H9 (cell line): ENCODE data around the gene PEX14. TPM values are rescaled to one million over a fixed set of nuclear protein-coding genes. Genes with fewer than 3 reads are reported as not detected.

ENCODE experiments used
- DNase-seq: peaks from one replicate; pipeline ENCODE4 v3.0.0-alpha.2; 2017
- H2AFZ ChIP-seq: one replicate; pipeline ENCODE4 v1.6.1; 2013; ENCODE audit warnings: mild to moderate bottlenecking, low read length, control low read depth, moderate library complexity
- H2AK5ac ChIP-seq: 2 replicates; pipeline ENCODE4 v1.6.1; 2013; ENCODE audit warnings: low read length, control low read depth, mixed read lengths; ENCODE audit not compliant: insufficient read length
- H2BK120ac ChIP-seq: one replicate; pipeline ENCODE4 v1.6.1; 2013; ENCODE audit warnings: low read depth, mild to moderate bottlenecking, low read length, control low read depth, inconsistent platforms; ENCODE audit not compliant: poor library complexity, severe bottlenecking
- H2BK12ac ChIP-seq: 2 replicates; pipeline ENCODE4 v1.6.1; 2013; ENCODE audit warnings: low read length, control low read depth, mixed read lengths, low read depth; ENCODE audit not compliant: insufficient read length
- H2BK15ac ChIP-seq: 2 replicates; pipeline ENCODE4 v1.6.1; 2013; ENCODE audit warnings: low read depth, low read length, control low read depth
- H2BK20ac ChIP-seq: one replicate; pipeline ENCODE4 v1.6.1; 2013; ENCODE audit warnings: low read depth, mild to moderate bottlenecking, low read length, control low read depth, inconsistent platforms; ENCODE audit not compliant: poor library complexity, severe bottlenecking
- H2BK5ac ChIP-seq: 2 replicates; pipeline ENCODE4 v1.6.1; 2013; ENCODE audit warnings: low read length, control low read depth, mixed read lengths; ENCODE audit not compliant: insufficient read length
- H3K14ac ChIP-seq: 2 replicates; pipeline ENCODE4 v1.6.1; 2013; ENCODE audit warnings: low read length, control low read depth; ENCODE audit not compliant: insufficient read depth
- H3K18ac ChIP-seq: 2 replicates; pipeline ENCODE4 v1.6.1; 2013; ENCODE audit warnings: low read depth, mild to moderate bottlenecking, mixed read lengths, low read length, control low read depth; ENCODE audit not compliant: insufficient read length
- H3K23ac ChIP-seq: 2 replicates; pipeline ENCODE4 v1.6.1; 2013; ENCODE audit warnings: low read length, control low read depth, mixed read lengths, low read depth; ENCODE audit not compliant: insufficient read length
- H3K23me2 ChIP-seq: 2 replicates; pipeline ENCODE4 v1.6.1; 2013; ENCODE audit warnings: low read depth, mild to moderate bottlenecking, mixed read lengths, low read length, control low read depth; ENCODE audit not compliant: insufficient read length, poor library complexity, severe bottlenecking
- H3K27ac ChIP-seq: 2 replicates; pipeline ENCODE4 v1.5.1; 2013; ENCODE audit warnings: low read length, control low read depth, mixed read lengths, low read depth; ENCODE audit not compliant: insufficient read length
- H3K27me3 ChIP-seq: 2 replicates; pipeline ENCODE4 v1.6.1; 2013; ENCODE audit warnings: low read length, control low read depth, inconsistent platforms; ENCODE audit not compliant: insufficient read depth
- H3K4ac ChIP-seq: 2 replicates; pipeline ENCODE4 v1.6.1; 2013; ENCODE audit warnings: low read depth, mild to moderate bottlenecking, control low read depth, inconsistent platforms, low read length, moderate library complexity
- H3K4me1 ChIP-seq: 2 replicates; pipeline ENCODE4 v1.6.1; 2013; ENCODE audit warnings: low read length, control low read depth, inconsistent platforms; ENCODE audit not compliant: insufficient read depth
- H3K4me2 ChIP-seq: 2 replicates; pipeline ENCODE4 v1.6.1; 2013; ENCODE audit warnings: low read length, control low read depth, mixed read lengths; ENCODE audit not compliant: insufficient read length, insufficient read depth
- H3K56ac ChIP-seq: 2 replicates; pipeline ENCODE4 v1.6.1; 2013; ENCODE audit warnings: low read depth, mild to moderate bottlenecking, mixed read lengths, low read length, control low read depth; ENCODE audit not compliant: insufficient read length
- H3K79me1 ChIP-seq: 2 replicates; pipeline ENCODE4 v1.6.1; 2013; ENCODE audit warnings: low read depth, mild to moderate bottlenecking, moderate library complexity, low read length, control low read depth, inconsistent platforms; ENCODE audit not compliant: insufficient read depth, poor library complexity, severe bottlenecking
- H3K79me2 ChIP-seq: 2 replicates; pipeline ENCODE4 v1.6.1; 2013; ENCODE audit warnings: low read length, control low read depth, inconsistent platforms; ENCODE audit not compliant: insufficient read depth
- H3K9ac ChIP-seq: 2 replicates; pipeline ENCODE4 v1.6.1; 2013; ENCODE audit warnings: low read length, control low read depth, mixed read lengths; ENCODE audit not compliant: insufficient read length; ENCODE audit errors: extremely low read depth
- H3K9me3 ChIP-seq: one replicate; pipeline ENCODE4 v1.6.1; 2013; ENCODE audit warnings: low read depth, low read length, inconsistent platforms; ENCODE audit not compliant: control insufficient read depth
- H3T11ph ChIP-seq: one replicate; pipeline ENCODE4 v1.6.1; 2013; ENCODE audit warnings: mild to moderate bottlenecking, low read length, control low read depth, inconsistent platforms
- H4K20me1 ChIP-seq: one replicate; pipeline ENCODE4 v1.6.1; 2013; ENCODE audit not compliant: control insufficient read depth, insufficient read length, insufficient read depth
- H4K5ac ChIP-seq: 2 replicates; pipeline ENCODE4 v1.6.1; 2013; ENCODE audit warnings: low read depth, mild to moderate bottlenecking, mixed read lengths, low read length, control low read depth; ENCODE audit not compliant: insufficient read length
- H4K8ac ChIP-seq: replicated peaks from 2 replicates; pipeline ENCODE4 v1.6.1; 2013; ENCODE audit warnings: low read length, control low read depth, mixed read lengths, low read depth; ENCODE audit not compliant: insufficient read length
- H4K91ac ChIP-seq: 2 replicates; pipeline ENCODE4 v1.6.1; 2013; ENCODE audit warnings: low read depth, mild to moderate bottlenecking, moderate library complexity, mixed read lengths, low read length, control low read depth; ENCODE audit not compliant: insufficient read length
- H3K27ac Mint-ChIP-seq, 3 experiments: 2 replicates in 2 of 3; 3 replicates in 1 of 3; pipeline ENCODE4 v1.8.0; 2020 to 2021; ENCODE audit warnings: mixed read lengths in 3 of 3, mild to moderate bottlenecking in 1 of 3, moderate library complexity in 1 of 3
- H3K27me3 Mint-ChIP-seq: 2 replicates; pipeline ENCODE4 v1.8.0; 2021; ENCODE audit warnings: low read depth, mild to moderate bottlenecking, moderate library complexity, mixed read lengths
- H3K36me3 Mint-ChIP-seq, 3 experiments: 2 replicates in 2 of 3; 3 replicates in 1 of 3; pipeline ENCODE4 v1.8.0; 2020 to 2021; ENCODE audit warnings: low read depth in 3 of 3, mixed read lengths in 3 of 3; ENCODE audit not compliant: insufficient read depth in 1 of 3
- H3K4me1 Mint-ChIP-seq, 2 experiments: 2 replicates each; pipeline ENCODE4 v1.8.0; 2020; ENCODE audit warnings: mixed read lengths in 2 of 2
- H3K4me3 Mint-ChIP-seq, 2 experiments: 2 replicates in 1 of 2; 3 replicates in 1 of 2; pipeline ENCODE4 v1.8.0; 2020 to 2021; ENCODE audit warnings: mild to moderate bottlenecking in 2 of 2, mixed read lengths in 2 of 2, moderate library complexity in 1 of 2
- H3K9me3 Mint-ChIP-seq, 2 experiments: 2 replicates in 1 of 2; 3 replicates in 1 of 2; pipeline ENCODE4 v1.8.0; 2020; ENCODE audit warnings: mild to moderate bottlenecking in 2 of 2, mixed read lengths in 2 of 2, moderate library complexity in 1 of 2
- CTCF ChIP-seq: fragments of 200-600 bp; sonication (generic); conservative IDR thresholded peaks from 3 replicates; pipeline ENCODE4 v1.8.0; 2021; ENCODE audit warnings: antibody characterized with exemption, mild to moderate bottlenecking
- WGBS: extraction: QIAGEN DNeasy Blood & Tissue Kit; methylation state at CpG from one replicate; pipeline ENCODE4 v1.1.7; 2013; ENCODE audit warnings: missing lambda C conversion rate, low lambda C conversion rate, mixed read lengths; ENCODE audit not compliant: insufficient read length; ENCODE audit errors: extremely low coverage; 5-methylcytosine and 5-hydroxymethylcytosine counted together
- total RNA-seq: library from RNA; stranded (reverse); gene quantifications from 2 replicates; pipeline ENCODE4 v1.2.1, GENCODE V29; 2021

Gene PEX14
- total RNA-seq, 1 experiment from 2014 or later: 23.9 TPM

- no peak overlapping the region for H3K23ac ChIP-seq
- H4K5ac ChIP-seq: no peak overlapping the region
- no peak overlapping the region for H3K56ac ChIP-seq
- H2AK5ac ChIP-seq: no peak overlapping the region
- Mint-ChIP-seq H3K27ac (peak overlapping the region in 2 of 3 experiments; percentile 24 to 75; a peak in 3 of 7 replicates), H3K36me3 (no peaks in the 10 kb centered on the region), H3K4me3 (peak overlapping the region in 1 of 2 experiments; percentile 16; a peak in 2 of 5 replicates), H3K4me1 (peaks cover 47 to 49% of the 10 kb centered on the region in 2 experiments), H3K27me3 (no peaks in the 10 kb centered on the region), H3K9me3 (no peaks in the 10 kb centered on the region)
- H2AFZ ChIP-seq: no peak overlapping the region
- H3K79me1 ChIP-seq: no peaks in the 10 kb centered on the region
- no peak for DNase-seq
- H3K4ac ChIP-seq: no peak overlapping the region
- no peak overlapping the region for H2BK120ac ChIP-seq
- H3T11ph ChIP-seq: no peak overlapping the region
- TF ChIP-seq CTCF: no peak
- H3K27me3 ChIP-seq: no peaks in the 10 kb centered on the region
- H2BK5ac ChIP-seq: no peak overlapping the region
- H3K27ac ChIP-seq: no peak overlapping the region
- peak overlapping the region; percentile 35 for H3K4me2 ChIP-seq
- no peak overlapping the region for H2BK12ac ChIP-seq
- no peak overlapping the region for H2BK15ac ChIP-seq
- H3K18ac ChIP-seq: no peak overlapping the region
- H3K9ac ChIP-seq: no peak overlapping the region
- no peaks in the 10 kb centered on the region for H3K79me2 ChIP-seq
- WGBS: no CpG with 5 or more reads among the region's 13 CpGs
- no peaks in the 10 kb centered on the region for H4K20me1 ChIP-seq
- H2BK20ac ChIP-seq: no peak overlapping the region
- no peak overlapping the region for H4K8ac ChIP-seq
- H3K4me1 ChIP-seq: peaks cover 10% of the 10 kb centered on the region
- H3K23me2 ChIP-seq: no peaks in the 10 kb centered on the region
- H3K14ac ChIP-seq: no peak overlapping the region
- H3K9me3 ChIP-seq: no peaks in the 10 kb centered on the region
- no peak overlapping the region for H4K91ac ChIP-seq
These were observed 53.6 kb downstream of the PEX14 start for GRCh38 chr1:10528066-10529014.
